GM18951 (cell line): Measurements from ENCODE around the gene ZDHHC11B.

Experiments used
- POLR2A ChIP-seq: IDR thresholded peaks from 4 replicates; pipeline ENCODE4 v1.6.1; 2011; ENCODE audit warnings: mild to moderate bottlenecking; ENCODE audit not compliant: insufficient read length, insufficient read depth; ENCODE audit errors: extremely low read depth
- in situ Hi-C: fragments of 300-500 bp; cut with MboI; formaldehyde crosslinking; loops from one replicate; pipeline ENCODE4 v1.12.0; 2022; ENCODE audit warnings: low sequenced_read_pairs, mixed read lengths, inconsistent platforms; ENCODE audit not compliant: unreplicated experiment

ZDHHC11B gene

GRCh38 chr5:677131-678101 lies 107.1 kb downstream of the ZDHHC11B start:
- in situ Hi-C loops, result no loop called here
- TF ChIP-seq POLR2A, result no peak

GRCh38 chr5:676699-677076 lies 107.8 kb downstream of the ZDHHC11B start:
- in situ Hi-C loops, result no loop called here
- TF ChIP-seq POLR2A, result no peak

GRCh38 chr5:675871-676698 lies 108.4 kb downstream of the ZDHHC11B start:
- in situ Hi-C loops, result no loop called here
- no peak for TF ChIP-seq POLR2A

- in situ Hi-C loops, result no loop called here
- no peak for TF ChIP-seq POLR2A
Observed at GRCh38 chr5:675111-675870, 109.2 kb downstream of the ZDHHC11B start.

- in situ Hi-C loops, result no loop called here
- TF ChIP-seq POLR2A, result no peak
Observed at GRCh38 chr5:674630-675011, 109.9 kb downstream of the ZDHHC11B start.

GRCh38 chr5:673831-674629 lies 110.5 kb downstream of the ZDHHC11B start:
- no peak for TF ChIP-seq POLR2A
- in situ Hi-C loops, result no loop called here

GRCh38 chr5:673161-673830 lies 111.2 kb downstream of the ZDHHC11B start:
- in situ Hi-C loops, result no loop called here
- no peak for TF ChIP-seq POLR2A

- no peak for TF ChIP-seq POLR2A
- in situ Hi-C loops, result no loop called here
Observed at GRCh38 chr5:672329-673160, 112.0 kb downstream of the ZDHHC11B start.

- TF ChIP-seq POLR2A, result no peak
- in situ Hi-C loops, result no loop called here
Observed at GRCh38 chr5:671459-672328, 112.8 kb downstream of the ZDHHC11B start.
